HG03469 (cell line): Measurements from ENCODE around the gene TM4SF4.

Source experiments
- ATAC-seq: cut with Tn5 transposase; IDR thresholded peaks from one replicate; pipeline ENCODE4 v1.9.1; 2021; ENCODE audit warnings: mild to moderate bottlenecking, moderate library complexity, moderate number of reproducible peaks; ENCODE audit not compliant: unreplicated experiment

TM4SF4 gene

DNA sequence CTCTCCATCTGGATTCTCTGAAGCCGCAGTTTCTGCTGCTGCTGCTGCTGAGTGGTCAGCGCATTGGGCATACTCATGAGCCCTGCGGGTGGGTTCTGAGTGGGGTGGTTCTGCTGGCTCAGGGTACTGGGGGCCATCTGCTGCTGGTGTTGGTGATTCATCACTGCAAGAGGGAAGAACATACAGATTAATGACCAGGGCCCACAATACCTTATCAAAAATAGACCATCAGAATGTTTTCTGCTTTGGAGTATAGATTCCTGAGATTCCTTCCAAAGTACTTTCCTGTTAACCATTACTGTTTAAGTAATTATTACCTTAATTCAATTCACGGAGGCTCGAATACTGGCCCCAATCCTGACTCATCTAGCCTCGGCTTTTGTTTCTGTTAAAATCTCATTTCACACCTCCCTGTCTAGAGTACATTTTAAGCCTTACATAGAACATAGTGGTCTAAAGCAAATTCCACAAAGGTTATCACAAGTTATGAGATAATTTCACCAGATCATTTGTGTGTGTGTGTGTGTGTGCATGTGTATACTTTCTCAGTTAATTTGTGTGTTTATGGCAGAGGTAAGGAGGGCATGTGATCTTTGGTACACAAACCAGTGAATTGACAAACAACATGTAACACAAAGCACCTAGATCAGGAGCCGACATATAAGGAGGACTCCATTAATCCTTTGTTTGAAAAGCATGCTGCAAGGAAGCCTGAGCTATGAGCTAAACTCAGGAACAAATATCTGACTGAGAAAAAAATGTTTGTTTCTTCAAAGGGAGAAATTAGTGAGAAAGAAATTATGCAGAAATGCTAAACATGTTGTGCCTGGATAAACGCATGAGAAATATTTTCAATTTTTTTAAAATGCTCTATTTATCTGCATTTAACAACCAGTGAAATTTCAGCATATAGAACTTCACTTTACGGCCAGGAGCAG is 68.1 kb downstream of the TM4SF4 start:
- no peak for ATAC-seq

DNA sequence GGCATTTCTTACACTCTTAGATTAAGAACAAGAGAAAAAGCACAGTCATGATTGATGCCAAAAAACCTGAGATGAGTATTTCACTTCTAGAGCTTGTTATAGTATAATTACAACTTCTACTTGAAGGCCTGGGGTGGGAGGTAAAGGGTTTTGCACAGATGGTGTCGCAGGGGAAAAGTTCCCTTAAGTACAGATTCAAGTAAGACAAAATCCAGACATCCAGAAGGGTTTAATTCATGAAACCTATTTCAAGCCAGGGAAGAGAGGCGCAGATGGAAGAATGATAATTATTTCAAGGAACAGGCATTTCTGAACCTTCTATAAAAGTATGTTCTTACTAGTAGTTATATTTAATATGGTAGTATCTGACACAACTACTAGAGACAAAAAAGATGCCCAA is 70.6 kb downstream of the TM4SF4 start:
- no peak for ATAC-seq

DNA sequence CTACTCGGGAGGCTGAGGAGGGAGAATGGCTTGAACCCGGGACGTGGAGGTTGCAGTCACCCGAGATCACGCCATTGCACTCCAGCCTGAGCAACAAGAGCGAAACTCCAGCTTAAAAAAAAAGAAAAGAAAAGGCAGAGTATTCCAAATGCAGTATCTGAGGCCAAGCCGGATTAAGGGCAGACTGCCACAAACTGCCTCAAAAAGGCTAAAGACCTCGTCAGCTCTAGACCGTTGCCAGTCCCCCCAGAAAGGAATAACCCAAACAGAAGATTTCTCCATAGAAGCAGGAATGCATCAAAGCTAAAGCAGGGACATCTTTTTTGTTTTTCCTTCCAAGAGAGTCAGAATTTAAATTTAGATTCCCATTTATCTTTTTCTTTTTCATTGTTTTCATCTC is 72.9 kb downstream of the TM4SF4 start:
- ATAC-seq, result no peak

DNA sequence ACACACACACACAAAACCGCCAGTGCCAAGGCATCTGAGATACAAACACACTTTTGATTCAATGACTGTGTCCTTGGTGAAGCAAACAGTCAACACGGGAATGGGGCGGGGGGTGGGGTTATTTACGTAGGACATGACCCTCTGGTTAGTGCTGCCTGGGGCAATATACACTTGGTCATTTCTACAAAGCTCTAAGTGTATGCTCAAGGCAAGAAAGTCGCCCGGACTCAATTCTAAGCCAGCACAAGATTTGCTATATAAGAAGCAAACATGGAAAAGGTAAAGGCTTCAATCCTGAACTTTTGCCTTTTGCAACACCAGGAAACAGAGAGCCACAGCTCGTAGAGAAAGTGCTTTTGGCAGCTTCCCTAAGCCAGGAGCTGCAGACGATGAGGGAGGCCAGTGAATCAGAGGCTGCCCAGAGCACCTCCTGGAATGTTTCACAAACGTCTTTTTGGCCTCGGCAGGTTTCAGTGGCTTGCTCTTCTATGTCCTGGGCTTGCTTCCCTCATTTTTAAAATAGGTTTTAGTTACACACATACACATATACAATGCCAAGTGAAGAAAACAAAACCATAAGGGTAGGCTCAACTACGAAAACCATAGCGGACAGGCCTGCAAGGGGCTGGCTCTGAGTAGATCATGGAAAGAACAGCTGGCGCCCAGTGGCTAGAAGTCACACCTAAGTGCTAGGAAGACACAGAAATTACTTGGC is 73.6 kb downstream of the TM4SF4 start:
- no peak for ATAC-seq

DNA sequence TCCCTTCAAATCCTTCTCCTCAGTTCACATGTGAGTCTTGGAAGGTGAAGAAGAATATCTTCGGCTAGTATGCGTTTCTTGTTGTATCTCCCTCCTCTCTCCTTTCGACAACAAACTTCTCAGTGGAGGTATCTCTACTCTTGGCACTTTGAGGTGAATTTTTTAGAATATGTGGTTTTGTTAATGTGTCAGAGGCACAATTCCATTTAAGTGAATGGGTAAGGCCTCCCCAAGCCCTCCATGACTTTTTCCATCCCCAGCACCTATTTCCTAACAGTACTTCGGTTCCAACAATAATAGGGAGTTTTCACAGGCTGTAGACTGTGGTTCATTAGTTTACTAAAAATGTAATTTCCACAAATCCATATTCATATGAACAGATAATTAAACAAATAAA is 74.2 kb downstream of the TM4SF4 start:
- no peak for ATAC-seq

DNA sequence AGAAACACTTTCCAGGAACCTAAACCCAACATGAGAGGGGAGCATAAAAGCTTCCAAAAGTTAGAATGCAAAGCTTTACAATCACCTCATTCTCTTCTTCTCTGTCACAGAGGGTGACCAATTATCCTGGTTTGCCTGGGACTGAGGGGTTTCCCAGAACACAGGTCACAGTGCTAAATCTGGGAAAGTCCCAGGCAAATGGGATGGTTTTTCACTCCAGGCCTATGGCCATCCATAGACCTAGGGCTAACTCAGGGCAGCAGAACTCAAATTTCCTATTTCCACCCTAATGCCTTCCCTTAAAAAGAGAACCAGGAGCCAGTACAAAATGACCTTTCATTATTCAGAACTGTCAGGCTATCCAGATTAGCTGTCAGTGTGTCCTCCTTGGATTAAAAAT is 77.0 kb downstream of the TM4SF4 start:
- no peak for ATAC-seq

DNA sequence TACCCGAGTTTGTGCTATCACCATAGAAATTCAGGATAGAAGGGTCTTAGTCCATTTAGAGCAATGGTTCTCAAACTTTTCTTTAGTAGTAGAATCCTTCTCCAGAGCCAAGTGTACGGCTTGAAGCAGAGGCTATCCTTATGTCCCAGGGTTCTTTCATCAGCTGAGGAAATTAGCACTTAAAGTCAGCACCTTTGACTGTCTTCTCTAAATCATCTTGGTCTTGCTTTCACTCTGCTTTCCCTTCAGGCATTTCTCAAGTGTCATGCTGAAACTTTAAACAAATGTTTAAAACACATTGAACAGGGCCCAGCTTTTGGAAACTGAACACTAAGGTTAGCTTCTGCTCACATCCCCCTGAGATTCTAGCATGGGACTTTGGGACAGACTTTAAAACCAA is 78.2 kb downstream of the TM4SF4 start:
- no peak for ATAC-seq
